Karpas-422 (cell line): Measurements from ENCODE around the gene SUPT20HL2. TPM values are rescaled to one million over a fixed set of nuclear protein-coding genes. Genes with fewer than 3 reads are reported as not detected.

Experiments used
- DNase-seq: peaks from one replicate; pipeline ENCODE4 v3.0.0-alpha.2; 2015
- H2AFZ ChIP-seq: fragments of 200-600 bp; sonication (generic); 2 replicates; pipeline ENCODE4 v1.6.1; 2014; ENCODE audit warnings: antibody characterized with exemption, low read length, mixed read lengths
- H3K27ac ChIP-seq: fragments of 200-600 bp; sonication (generic); 2 replicates; pipeline ENCODE4 v1.5.1; 2014; ENCODE audit warnings: mild to moderate bottlenecking, low read length, moderate library complexity
- H3K27me3 ChIP-seq: fragments of 200-600 bp; sonication (generic); 2 replicates; pipeline ENCODE4 v1.6.1; 2014; ENCODE audit warnings: low read length, mixed read lengths
- H3K36me3 ChIP-seq: fragments of 200-600 bp; sonication (generic); 2 replicates; pipeline ENCODE4 v1.6.1; 2014; ENCODE audit warnings: low read length, mixed read lengths; ENCODE audit not compliant: insufficient read depth
- H3K4me1 ChIP-seq: fragments of 200-600 bp; sonication (generic); 2 replicates; pipeline ENCODE4 v1.6.1; 2014; ENCODE audit warnings: mild to moderate bottlenecking, low read length, mixed read lengths
- H3K4me2 ChIP-seq: fragments of 200-600 bp; sonication (generic); 2 replicates; pipeline ENCODE4 v1.6.1; 2014; ENCODE audit warnings: low read length, low read depth, mild to moderate bottlenecking; ENCODE audit not compliant: poor library complexity, severe bottlenecking
- H3K4me3 ChIP-seq: fragments of 200-600 bp; sonication (generic); 2 replicates; pipeline ENCODE4 v1.5.1; 2014; ENCODE audit warnings: mild to moderate bottlenecking, antibody characterized with exemption, low read length, mixed read lengths
- H3K79me2 ChIP-seq: fragments of 200-600 bp; sonication (generic); 2 replicates; pipeline ENCODE4 v1.6.1; 2014; ENCODE audit warnings: mild to moderate bottlenecking, low read length, mixed read lengths
- H3K9ac ChIP-seq: fragments of 200-600 bp; sonication (generic); 2 replicates; pipeline ENCODE4 v1.6.0; 2014; ENCODE audit warnings: low read length
- H3K9me2 ChIP-seq: fragments of 200-600 bp; sonication (generic), shearing (Covaris generic); replicated peaks from 2 replicates; pipeline ENCODE4 v1.6.0; 2014; ENCODE audit warnings: mild to moderate bottlenecking, low read length, moderate library complexity; ENCODE audit not compliant: insufficient read depth
- H3K9me3 ChIP-seq: fragments of 300-700, 200-600 bp; sonication (generic); 2 replicates; pipeline ENCODE4 v1.6.1; 2014; ENCODE audit warnings: low read length, mixed read lengths
- H4K20me1 ChIP-seq: fragments of 200-600 bp; sonication (generic); 2 replicates; pipeline ENCODE4 v1.6.1; 2014; ENCODE audit warnings: mild to moderate bottlenecking, antibody characterized with exemption, low read length, low read depth; ENCODE audit not compliant: insufficient read depth
- total RNA-seq: library from RNA; depleted of rRNA; stranded (reverse); fragments of >200 nt; shearing (Covaris generic); gene quantifications from 2 replicates; pipeline ENCODE4 v1.2.3, GENCODE V29; 2014; ENCODE audit warnings: low replicate concordance

SUPT20HL2 gene
- total RNA-seq, 1 experiment from 2014 or later = not detected

- no peaks in the 10 kb centered on the region for H3K9me2 ChIP-seq
- no peaks in the 10 kb centered on the region for H3K36me3 ChIP-seq
- no peak overlapping the region for H2AFZ ChIP-seq
- H3K27me3 ChIP-seq = no peaks in the 10 kb centered on the region
- H3K4me3 ChIP-seq = no peak overlapping the region
- H3K9me3 ChIP-seq = no peaks in the 10 kb centered on the region
- H4K20me1 ChIP-seq = no peaks in the 10 kb centered on the region
- no peak overlapping the region for H3K4me2 ChIP-seq
- H3K4me1 ChIP-seq = no peaks in the 10 kb centered on the region
- H3K9ac ChIP-seq = no peak overlapping the region
- no peak for DNase-seq
- H3K79me2 ChIP-seq = no peaks in the 10 kb centered on the region
- no peak overlapping the region for H3K27ac ChIP-seq
Measured at GRCh38 chrX:24341795-24342194, 27.9 kb upstream of the SUPT20HL2 start.

GRCh38 chrX:24340501-24340900 lies 26.6 kb upstream of the SUPT20HL2 start:
- Histone ChIP-seq H3K79me2 (no peaks in the 10 kb centered on the region), H3K27ac (no peak overlapping the region), H3K4me3 (no peak overlapping the region), H3K4me2 (no peak overlapping the region), H3K9me3 (no peaks in the 10 kb centered on the region), H3K4me1 (no peaks in the 10 kb centered on the region), H3K9ac (no peak overlapping the region), H3K27me3 (no peaks in the 10 kb centered on the region), H4K20me1 (no peaks in the 10 kb centered on the region), H3K36me3 (no peaks in the 10 kb centered on the region), H2AFZ (no peak overlapping the region), H3K9me2 (no peaks in the 10 kb centered on the region)
- DNase-seq = no peak

- H3K27me3 ChIP-seq = no peaks in the 10 kb centered on the region
Measured at GRCh38 chrX:24339911-24340310, 26.0 kb upstream of the SUPT20HL2 start.

GRCh38 chrX:24335871-24336270 lies 22.0 kb upstream of the SUPT20HL2 start:
- Histone ChIP-seq H3K79me2 (no peaks in the 10 kb centered on the region), H3K4me2 (no peak overlapping the region), H3K4me3 (no peak overlapping the region), H4K20me1 (no peaks in the 10 kb centered on the region), H3K9ac (no peak overlapping the region), H3K27ac (no peak overlapping the region), H3K36me3 (no peaks in the 10 kb centered on the region), H3K27me3 (no peaks in the 10 kb centered on the region), H2AFZ (no peak overlapping the region), H3K9me3 (no peaks in the 10 kb centered on the region), H3K9me2 (no peaks in the 10 kb centered on the region), H3K4me1 (no peaks in the 10 kb centered on the region)
- no peak for DNase-seq

More at GRCh38 chrX:24339911-24340310, 26.0 kb upstream of the SUPT20HL2 start:
- Histone ChIP-seq H3K79me2 (no peaks in the 10 kb centered on the region), H3K4me3 (no peak overlapping the region), H3K9ac (no peak overlapping the region), H3K9me2 (no peaks in the 10 kb centered on the region), H3K9me3 (no peaks in the 10 kb centered on the region), H2AFZ (no peak overlapping the region), H3K4me1 (no peaks in the 10 kb centered on the region), H4K20me1 (no peaks in the 10 kb centered on the region), H3K27ac (no peak overlapping the region), H3K36me3 (no peaks in the 10 kb centered on the region), H3K4me2 (no peak overlapping the region)
- no peak for DNase-seq

DNA sequence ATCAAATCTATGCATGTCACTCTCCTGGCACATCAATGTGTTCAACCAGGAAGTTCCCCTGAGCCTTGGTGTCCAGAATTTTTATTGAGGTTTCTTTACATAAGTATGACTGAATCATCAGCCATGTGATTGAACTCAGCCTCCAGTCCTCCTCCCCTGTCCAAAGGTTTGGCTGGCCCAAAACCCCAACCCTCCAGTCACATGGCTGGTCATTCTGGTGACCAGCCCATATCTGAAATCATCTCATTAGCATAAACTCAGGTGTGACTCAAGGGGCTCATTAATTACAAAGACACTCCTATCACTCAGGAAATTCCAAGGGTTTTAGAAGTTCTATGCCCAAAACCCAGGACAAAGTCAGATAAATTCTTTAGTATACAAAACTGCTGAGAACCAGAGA lies 20.6 kb upstream of the SUPT20HL2 start:
- no peaks in the 10 kb centered on the region for H3K9me2 ChIP-seq
- H3K27ac ChIP-seq = no peak overlapping the region
- no peak for DNase-seq
- H3K9me3 ChIP-seq = no peaks in the 10 kb centered on the region
- H3K79me2 ChIP-seq = no peaks in the 10 kb centered on the region
- H3K4me2 ChIP-seq = no peak overlapping the region
- H2AFZ ChIP-seq = no peak overlapping the region
- no peaks in the 10 kb centered on the region for H3K27me3 ChIP-seq
- no peak overlapping the region for H3K4me3 ChIP-seq
- H3K36me3 ChIP-seq = no peaks in the 10 kb centered on the region
- H3K9ac ChIP-seq = no peak overlapping the region
- no peaks in the 10 kb centered on the region for H4K20me1 ChIP-seq
- H3K4me1 ChIP-seq = no peaks in the 10 kb centered on the region

- no peak overlapping the region for H3K4me2 ChIP-seq
- H3K36me3 ChIP-seq = no peaks in the 10 kb centered on the region
- H3K9me2 ChIP-seq = no peaks in the 10 kb centered on the region
- no peak overlapping the region for H3K9ac ChIP-seq
- no peak overlapping the region for H3K4me3 ChIP-seq
- H2AFZ ChIP-seq = no peak overlapping the region
- H3K9me3 ChIP-seq = no peaks in the 10 kb centered on the region
- no peaks in the 10 kb centered on the region for H3K27me3 ChIP-seq
- no peak for DNase-seq
- H4K20me1 ChIP-seq = no peaks in the 10 kb centered on the region
- no peak overlapping the region for H3K27ac ChIP-seq
- H3K79me2 ChIP-seq = no peaks in the 10 kb centered on the region
- H3K4me1 ChIP-seq = no peaks in the 10 kb centered on the region
Measured at GRCh38 chrX:24333371-24333770, 19.5 kb upstream of the SUPT20HL2 start.

DNA sequence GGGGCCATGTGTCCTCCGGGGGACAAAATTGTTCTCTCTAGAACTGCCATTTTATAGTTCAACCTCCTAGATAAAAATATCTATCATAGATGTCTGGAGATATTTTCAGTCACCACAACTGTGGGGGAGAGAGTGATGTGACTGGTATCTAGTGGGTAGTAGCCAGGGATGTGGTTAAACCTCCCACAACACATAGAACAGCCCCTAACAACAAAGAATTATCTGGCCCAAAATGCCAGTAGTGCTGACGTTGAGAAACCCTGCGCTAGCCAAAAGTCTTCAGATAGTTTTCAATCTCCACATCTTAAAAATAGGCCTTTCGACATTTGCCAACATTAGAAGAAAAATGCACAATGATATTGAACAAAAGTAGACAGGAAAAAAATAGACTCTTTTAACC lies 19.0 kb upstream of the SUPT20HL2 start:
- H4K20me1 ChIP-seq = no peaks in the 10 kb centered on the region
- no peaks in the 10 kb centered on the region for H3K9me3 ChIP-seq
- no peaks in the 10 kb centered on the region for H3K4me1 ChIP-seq
- no peak overlapping the region for H3K27ac ChIP-seq
- no peaks in the 10 kb centered on the region for H3K27me3 ChIP-seq
- H3K9me2 ChIP-seq = no peaks in the 10 kb centered on the region
- H3K36me3 ChIP-seq = no peaks in the 10 kb centered on the region
- no peak for DNase-seq
- no peaks in the 10 kb centered on the region for H3K79me2 ChIP-seq
- no peak overlapping the region for H3K9ac ChIP-seq
- no peak overlapping the region for H2AFZ ChIP-seq
- H3K4me3 ChIP-seq = no peak overlapping the region
- H3K4me2 ChIP-seq = no peak overlapping the region

DNA sequence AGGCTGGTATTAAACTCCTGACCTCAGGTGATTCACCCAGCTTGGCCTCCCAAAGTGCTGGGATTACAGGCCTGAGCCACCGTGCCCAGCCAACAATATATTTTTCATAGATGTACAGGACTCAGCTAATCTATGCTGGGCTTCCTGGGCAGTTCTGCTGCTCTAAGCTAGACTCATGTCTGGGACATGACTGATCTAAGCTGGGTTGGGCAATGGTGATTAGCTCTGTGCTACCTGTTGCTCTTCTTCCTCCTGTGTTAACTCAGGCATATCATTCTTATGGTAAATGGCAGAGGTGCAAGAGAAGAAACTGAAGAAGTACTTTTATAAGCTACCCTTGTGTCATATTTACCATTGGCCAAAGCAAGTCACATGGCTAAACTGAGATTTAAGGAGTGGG lies 11.4 kb upstream of the SUPT20HL2 start:
- Histone ChIP-seq H3K9ac (no peak overlapping the region), H3K4me2 (no peak overlapping the region), H3K9me2 (no peaks in the 10 kb centered on the region)

More for the DNA sequence above, 11.4 kb upstream of the SUPT20HL2 start:
- Histone ChIP-seq H3K27ac (no peak overlapping the region), H3K27me3 (no peaks in the 10 kb centered on the region), H3K9me3 (no peaks in the 10 kb centered on the region), H3K4me1 (no peaks in the 10 kb centered on the region), H2AFZ (no peak overlapping the region), H3K36me3 (no peaks in the 10 kb centered on the region), H4K20me1 (no peaks in the 10 kb centered on the region), H3K79me2 (no peaks in the 10 kb centered on the region), H3K4me3 (no peak overlapping the region)
- DNase-seq = no peak
